Smooth muscle cell (in vitro differentiated cells): ENCODE data around the gene KCNN1. TPM values are rescaled to one million over a fixed set of nuclear protein-coding genes. Genes with fewer than 3 reads are reported as not detected.

ENCODE experiments used
- DNase-seq: peaks from one replicate; lab custom pipeline; 2025; ENCODE audit not compliant: unreplicated experiment; lab: John Stamatoyannopoulos, UW
- H2AFZ ChIP-seq: fragments of 200-600 bp; sonication (generic); 2 replicates; pipeline ENCODE4 v1.6.0; 2016; ENCODE audit warnings: antibody characterized with exemption, low read depth, mild to moderate bottlenecking
- H3F3A ChIP-seq: fragments of 200-600 bp; sonication (generic); 2 replicates; pipeline ENCODE4 v1.6.0; 2017; ENCODE audit warnings: antibody characterized with exemption, low read depth
- H3K27ac ChIP-seq: fragments of 200-600 bp; sonication (generic); 2 replicates; pipeline ENCODE4 v1.5.1; 2016; ENCODE audit warnings: low read depth, mild to moderate bottlenecking
- H3K27me3 ChIP-seq: fragments of 200-600 bp; sonication (generic); 2 replicates; pipeline ENCODE4 v1.6.1; 2016; ENCODE audit warnings: low read depth, mild to moderate bottlenecking
- H3K36me3 ChIP-seq: fragments of 200-600 bp; sonication (generic); 2 replicates; pipeline ENCODE4 v1.5.1; 2016; ENCODE audit warnings: low read depth
- H3K4me1 ChIP-seq: fragments of 200-600 bp; sonication (generic); 2 replicates; pipeline ENCODE4 v1.5.1; 2016; ENCODE audit warnings: low read depth
- H3K4me2 ChIP-seq: fragments of 200-600 bp; sonication (generic); 2 replicates; pipeline ENCODE4 v1.6.0; 2016; ENCODE audit warnings: mild to moderate bottlenecking
- H3K4me3 ChIP-seq: fragments of 200-600 bp; sonication (generic); 2 replicates; pipeline ENCODE4 v1.5.1; 2016; ENCODE audit warnings: mild to moderate bottlenecking
- H3K79me2 ChIP-seq: fragments of 200-600 bp; sonication (generic); 2 replicates; pipeline ENCODE4 v1.6.0; 2016; ENCODE audit warnings: low read depth, mild to moderate bottlenecking
- H3K9ac ChIP-seq: fragments of 200-600 bp; sonication (generic); 2 replicates; pipeline ENCODE4 v1.6.0; 2016; ENCODE audit warnings: low read depth
- H3K9me3 ChIP-seq: fragments of 200-600 bp; sonication (generic); replicated peaks from 2 replicates; pipeline ENCODE4 v1.5.1; 2016; ENCODE audit warnings: low read depth
- H4K20me1 ChIP-seq: fragments of 200-600 bp; sonication (generic); 2 replicates; pipeline ENCODE4 v1.6.0; 2016; ENCODE audit warnings: low read depth
- WGBS: methylation state at CpG from one replicate; pipeline ENCODE4 v1.1.7; 2016; ENCODE audit warnings: low lambda C conversion rate; 5-methylcytosine and 5-hydroxymethylcytosine counted together
- polyA plus RNA-seq: library from polyadenylated mRNA; unstranded; fragments of >200 nt; fragmentation: Nextera tagmentation; extraction: Ambion mirVana; gene quantifications from 2 replicates; pipeline ENCODE4 v1.2.1, GENCODE V29; 2016
- total RNA-seq: library from RNA; depleted of rRNA; stranded (reverse); fragments of >200 nt; gene quantifications from 2 replicates; pipeline ENCODE4 v1.2.3, GENCODE V29; 2014
- TF ChIP-seq, protein P1 (sequence below): fragments of 200-600 bp; sonication (generic); IDR thresholded peaks from 2 replicates; pipeline ENCODE4 v1.5.1; 2017; ENCODE audit warnings: borderline replicate concordance, mild to moderate bottlenecking, antibody characterized with exemption; ENCODE audit not compliant: insufficient read depth, poor library complexity, severe bottlenecking

KCNN1 gene
- total and polyA plus RNA-seq, 2 experiments from 2014 or later: 0.22 to 4.2 TPM

DNA sequence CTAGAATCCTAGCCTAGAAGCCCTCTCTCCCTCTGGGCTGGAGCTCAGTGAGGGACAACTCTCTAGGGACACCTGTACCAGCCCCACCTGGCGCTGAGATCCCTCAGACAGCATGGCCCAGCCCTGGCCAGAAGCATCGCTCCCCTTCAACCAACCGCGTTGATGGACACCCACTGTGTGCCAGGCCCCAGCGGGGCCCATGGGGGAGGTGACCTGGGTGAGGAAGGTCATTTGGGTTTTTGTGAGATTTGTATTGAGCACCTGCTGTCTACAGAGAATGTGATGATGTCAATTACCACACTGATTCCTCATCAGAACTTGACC lies 31.9 kb downstream of the KCNN1 start:
- Histone ChIP-seq H3K9ac (no peak overlapping the region), H3K36me3 (no peaks in the 10 kb centered on the region), H3K27ac (no peak overlapping the region), H3K4me3 (no peak overlapping the region), H3F3A (no peaks in the 10 kb centered on the region), H3K4me1 (no peaks in the 10 kb centered on the region), H3K79me2 (no peaks in the 10 kb centered on the region), H3K4me2 (no peak overlapping the region), H3K9me3 (no peaks in the 10 kb centered on the region), H3K27me3 (no peaks in the 10 kb centered on the region), H4K20me1 (no peaks in the 10 kb centered on the region), H2AFZ (no peak overlapping the region)
- WGBS: 91% methylated on average over 5 of the region's 5 CpGs
- no peak for DNase-seq
- TF ChIP-seq, protein P1, sequence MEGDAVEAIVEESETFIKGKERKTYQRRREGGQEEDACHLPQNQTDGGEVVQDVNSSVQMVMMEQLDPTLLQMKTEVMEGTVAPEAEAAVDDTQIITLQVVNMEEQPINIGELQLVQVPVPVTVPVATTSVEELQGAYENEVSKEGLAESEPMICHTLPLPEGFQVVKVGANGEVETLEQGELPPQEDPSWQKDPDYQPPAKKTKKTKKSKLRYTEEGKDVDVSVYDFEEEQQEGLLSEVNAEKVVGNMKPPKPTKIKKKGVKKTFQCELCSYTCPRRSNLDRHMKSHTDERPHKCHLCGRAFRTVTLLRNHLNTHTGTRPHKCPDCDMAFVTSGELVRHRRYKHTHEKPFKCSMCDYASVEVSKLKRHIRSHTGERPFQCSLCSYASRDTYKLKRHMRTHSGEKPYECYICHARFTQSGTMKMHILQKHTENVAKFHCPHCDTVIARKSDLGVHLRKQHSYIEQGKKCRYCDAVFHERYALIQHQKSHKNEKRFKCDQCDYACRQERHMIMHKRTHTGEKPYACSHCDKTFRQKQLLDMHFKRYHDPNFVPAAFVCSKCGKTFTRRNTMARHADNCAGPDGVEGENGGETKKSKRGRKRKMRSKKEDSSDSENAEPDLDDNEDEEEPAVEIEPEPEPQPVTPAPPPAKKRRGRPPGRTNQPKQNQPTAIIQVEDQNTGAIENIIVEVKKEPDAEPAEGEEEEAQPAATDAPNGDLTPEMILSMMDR: no peak

DNA sequence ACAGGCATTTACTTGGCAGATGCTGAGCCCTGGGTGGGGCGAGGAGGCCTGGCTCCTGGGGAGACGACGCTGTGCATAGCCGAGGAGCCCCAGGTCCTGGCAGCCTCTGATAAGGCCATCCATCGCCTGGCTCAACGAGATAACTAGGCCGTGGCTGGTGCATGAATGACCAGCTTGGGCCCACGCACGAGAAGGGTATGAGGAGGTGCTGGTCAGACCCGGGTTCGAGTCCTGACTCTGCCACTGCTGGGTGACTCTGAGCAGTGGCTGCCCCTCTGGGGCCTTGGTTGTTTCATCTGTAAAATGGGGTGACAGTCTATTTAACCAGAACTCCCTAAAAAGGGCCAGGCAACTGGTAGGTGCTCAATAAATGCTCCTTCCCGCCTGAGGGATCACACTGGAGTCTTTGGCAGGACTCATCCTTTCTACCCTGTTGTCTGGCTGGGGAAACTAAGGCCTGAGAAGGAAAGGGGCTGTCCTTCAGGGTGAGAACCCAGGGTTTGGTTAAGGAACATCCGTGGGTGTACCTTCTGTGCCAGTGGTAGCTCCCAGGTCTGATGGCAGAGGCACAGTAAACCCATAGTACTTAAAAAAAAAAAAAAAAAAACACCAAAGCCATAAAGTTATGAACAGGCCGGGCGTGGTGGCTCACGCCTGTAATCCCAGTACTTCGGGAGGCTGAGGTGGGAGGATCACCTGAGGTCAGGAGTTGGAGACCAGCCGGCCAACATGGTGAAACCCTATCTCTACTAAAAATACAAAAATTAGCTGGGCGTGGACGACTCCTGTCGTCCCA lies 33.0 kb downstream of the KCNN1 start:
- Histone ChIP-seq H3K9me3 (no peaks in the 10 kb centered on the region), H3K4me1 (no peaks in the 10 kb centered on the region), H3K9ac (no peak overlapping the region), H3K36me3 (no peaks in the 10 kb centered on the region), H3K4me3 (peak overlapping the region; percentile 56), H3K27me3 (no peaks in the 10 kb centered on the region), H3K4me2 (peak overlapping the region; percentile 98), H2AFZ (no peak overlapping the region), H4K20me1 (no peaks in the 10 kb centered on the region), H3K27ac (no peak overlapping the region), H3K79me2 (no peaks in the 10 kb centered on the region), H3F3A (no peaks in the 10 kb centered on the region)
- 89% methylated on average over 21 of the region's 21 CpGs for WGBS
- TF ChIP-seq, protein P1: no peak
- DNase-seq: no peak

DNA sequence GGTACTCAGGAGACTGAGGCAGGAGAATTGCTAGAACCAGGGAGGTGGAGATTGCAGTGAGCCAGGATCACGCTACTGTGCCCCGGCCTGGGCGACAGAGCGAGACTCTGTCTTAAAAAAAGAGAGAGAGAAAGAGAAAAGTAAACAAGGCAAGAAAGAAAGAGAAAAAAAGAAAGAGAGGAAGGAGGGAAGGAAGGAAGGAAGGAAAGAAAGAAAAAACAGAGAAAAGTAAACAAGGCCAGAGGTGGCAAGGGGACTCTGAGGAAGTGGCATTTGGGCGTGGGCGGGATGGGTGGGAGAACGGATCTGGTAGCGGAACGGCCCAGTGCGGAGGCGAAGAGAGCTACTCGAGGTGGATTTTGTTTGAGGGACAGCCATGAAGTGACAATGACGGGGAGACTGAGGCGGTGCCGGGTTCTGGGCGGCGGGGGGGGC lies 33.6 kb downstream of the KCNN1 start:
- no peak for DNase-seq
- H4K20me1 ChIP-seq: no peaks in the 10 kb centered on the region
- peak overlapping the region; percentile 56 for H3K4me3 ChIP-seq
- 30% methylated on average over 13 of the region's 17 CpGs for WGBS
- H2AFZ ChIP-seq: no peak overlapping the region
- H3K79me2 ChIP-seq: no peaks in the 10 kb centered on the region
- H3K36me3 ChIP-seq: no peaks in the 10 kb centered on the region
- H3K4me1 ChIP-seq: no peaks in the 10 kb centered on the region
- H3K9me3 ChIP-seq: no peaks in the 10 kb centered on the region
- H3K27me3 ChIP-seq: no peaks in the 10 kb centered on the region
- no peak overlapping the region for H3K9ac ChIP-seq
- no peaks in the 10 kb centered on the region for H3F3A ChIP-seq
- TF ChIP-seq, protein P1: no peak
- no peak overlapping the region for H3K27ac ChIP-seq
- H3K4me2 ChIP-seq: peak overlapping the region; percentile 98
